HepG2 (cell line): ENCODE data around the gene PCLO.

ENCODE experiments used
- CTCF ChIP-seq: sonication (generic); formaldehyde crosslinking; IDR thresholded peaks from 2 replicates; pipeline ENCODE4 v1.5.0; 2020; ENCODE audit warnings: mild to moderate bottlenecking, missing genetic modification reagents, moderate library complexity
- JDP2 ChIP-seq: sonication (generic); formaldehyde crosslinking; IDR thresholded peaks from 2 replicates; pipeline ENCODE4 v1.8.1; 2022; ENCODE audit warnings: missing genetic modification reagents, borderline replicate concordance
- MLX ChIP-seq: IDR thresholded peaks from 2 replicates; pipeline ENCODE4 v1.6.1; 2016
- RAD21 ChIP-seq: fragments of 450-650 bp; formaldehyde crosslinking; IDR thresholded peaks from 2 replicates; pipeline ENCODE4 v1.5.0; 2020; ENCODE audit warnings: mild to moderate bottlenecking
- SP1 ChIP-seq, 2 experiments: fragments of 450-650 bp in 1 of 2; sonication (generic) in 1 of 2; formaldehyde crosslinking in 1 of 2; IDR thresholded peaks; 2 replicates each; pipeline versions ENCODE4 v1.4.0 to v1.6.1; 2016 to 2020; ENCODE audit warnings: missing genetic modification reagents in 1 of 2
- SP2 ChIP-seq: sonication (generic); formaldehyde crosslinking; IDR thresholded peaks from 2 replicates; pipeline ENCODE4 v1.5.1; 2020; ENCODE audit warnings: mild to moderate bottlenecking, missing genetic modification reagents
- TFDP1 ChIP-seq: IDR thresholded peaks from 2 replicates; pipeline ENCODE4 v1.6.1; 2016; ENCODE audit warnings: missing compliant biosample characterization, missing genetic modification reagents, borderline replicate concordance
- ZBTB33 ChIP-seq: sonication (generic); formaldehyde crosslinking; IDR thresholded peaks from 2 replicates; pipeline ENCODE4 v1.4.0; 2020; ENCODE audit warnings: missing genetic modification reagents
- ZBTB43 ChIP-seq: sonication (generic); formaldehyde crosslinking; conservative IDR thresholded peaks from 2 replicates; pipeline ENCODE4 v1.4.0; 2020; ENCODE audit warnings: missing genetic modification reagents
- ZNF138 ChIP-seq: sonication (generic); formaldehyde crosslinking; IDR thresholded peaks from 2 replicates; pipeline ENCODE4 v1.5.0; 2020; ENCODE audit warnings: mild to moderate bottlenecking, low read depth, missing genetic modification reagents
- ZNF382 ChIP-seq: sonication (generic); formaldehyde crosslinking; IDR thresholded peaks from 2 replicates; pipeline ENCODE4 v1.5.0; 2020; ENCODE audit warnings: missing genetic modification reagents, mild to moderate bottlenecking, borderline replicate concordance
- TF ChIP-seq, protein P1 (sequence below): IDR thresholded peaks from 2 replicates; pipeline ENCODE4 v1.6.1; 2016

DNA sequence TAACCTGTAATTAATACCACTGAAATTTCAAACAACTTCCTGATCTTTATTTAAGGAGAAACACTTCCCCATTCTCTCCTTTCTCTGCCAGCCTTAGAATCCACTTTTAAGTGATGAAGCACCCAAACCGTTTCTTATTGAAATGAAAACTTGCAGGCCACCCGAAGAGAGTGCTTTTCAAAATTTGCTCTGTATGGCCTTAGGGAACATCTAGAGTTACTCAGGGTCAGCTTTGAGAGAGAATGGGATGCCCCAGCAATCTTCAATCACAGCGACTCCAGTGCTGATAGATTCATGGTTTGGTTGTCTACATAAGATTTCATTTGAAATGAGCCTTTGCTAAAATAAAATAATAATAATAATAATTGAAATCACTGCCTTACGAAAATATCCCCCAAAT lies 323.1 kb downstream of the PCLO start:
- TF ChIP-seq ZNF382 (CRISPR knock-in tag), result no peak
- TF ChIP-seq CTCF (CRISPR knock-in tag), result no peak
- no peak for TF ChIP-seq ZBTB33
- no peak for TF ChIP-seq ZNF138 (CRISPR knock-in tag)
- TF ChIP-seq MLX (CRISPR knock-in tag), result no peak
- TF ChIP-seq RAD21 (CRISPR knock-in tag), result no peak
- no peak for TF ChIP-seq SP1 (IDR thresholded peaks at IDR 0.05)
- no peak for TF ChIP-seq SP1 (CRISPR knock-in tag; IDR thresholded peaks at IDR 0.05)
- no peak for TF ChIP-seq SP2 (CRISPR knock-in tag)
- TF ChIP-seq, protein P1, sequence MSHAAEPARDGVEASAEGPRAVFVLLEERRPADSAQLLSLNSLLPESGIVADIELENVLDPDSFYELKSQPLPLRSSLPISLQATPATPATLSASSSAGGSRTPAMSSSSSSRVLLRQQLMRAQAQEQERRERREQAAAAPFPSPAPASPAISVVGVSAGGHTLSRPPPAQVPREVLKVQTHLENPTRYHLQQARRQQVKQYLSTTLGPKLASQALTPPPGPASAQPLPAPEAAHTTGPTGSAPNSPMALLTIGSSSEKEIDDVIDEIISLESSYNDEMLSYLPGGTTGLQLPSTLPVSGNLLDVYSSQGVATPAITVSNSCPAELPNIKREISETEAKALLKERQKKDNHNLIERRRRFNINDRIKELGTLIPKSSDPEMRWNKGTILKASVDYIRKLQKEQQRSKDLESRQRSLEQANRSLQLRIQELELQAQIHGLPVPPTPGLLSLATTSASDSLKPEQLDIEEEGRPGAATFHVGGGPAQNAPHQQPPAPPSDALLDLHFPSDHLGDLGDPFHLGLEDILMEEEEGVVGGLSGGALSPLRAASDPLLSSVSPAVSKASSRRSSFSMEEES, result no peak
- no peak for TF ChIP-seq TFDP1 (CRISPR knock-in tag)
- no peak for TF ChIP-seq JDP2 (CRISPR knock-in tag)
- no peak for TF ChIP-seq ZBTB43 (CRISPR knock-in tag)
